Measurements from ENCODE around the gene DPYSL5.

The DPYSL5 gene

GRCh38 chr2:26933431-26934334 is 85.8 kb downstream of the DPYSL5 start:
- peak; percentile 32 to 36 for DNase-seq

- no peak for DNase-seq
These were observed 86.4 kb downstream of the DPYSL5 start for GRCh38 chr2:26934335-26934724.

GRCh38 chr2:26934985-26935384 is 87.1 kb downstream of the DPYSL5 start:
- no peak for DNase-seq

- DNase-seq: no peak
These were observed 88.9 kb downstream of the DPYSL5 start for GRCh38 chr2:26936855-26937254.

GRCh38 chr2:26938399-26939118 is 90.6 kb downstream of the DPYSL5 start:
- no peak for DNase-seq

- DNase-seq: no peak
These were observed 92.1 kb downstream of the DPYSL5 start for GRCh38 chr2:26940001-26940400.

- DNase-seq: no peak
These were observed 93.6 kb downstream of the DPYSL5 start for GRCh38 chr2:26941486-26941885.

- peak; percentile 38 to 70 for DNase-seq
These were observed 94.8 kb downstream of the DPYSL5 start for GRCh38 chr2:26942543-26943295.

GRCh38 chr2:26945991-26946750 is 98.2 kb downstream of the DPYSL5 start:
- DNase-seq: peak in 1 of 2 donors; percentile 18

GRCh38 chr2:26946841-26947784 is 99.2 kb downstream of the DPYSL5 start:
- DNase-seq: peak in 1 of 2 donors; percentile 10

- no peak for DNase-seq
These were observed 100.9 kb downstream of the DPYSL5 start for GRCh38 chr2:26948800-26949199.

- no peak for DNase-seq
These were observed 102.3 kb downstream of the DPYSL5 start for GRCh38 chr2:26950246-26950645.

GRCh38 chr2:26951236-26951635 is 103.3 kb downstream of the DPYSL5 start:
- no peak for DNase-seq

- no peak for DNase-seq
These were observed 104.4 kb downstream of the DPYSL5 start for GRCh38 chr2:26952374-26952773.

- DNase-seq: no peak
These were observed 106.2 kb downstream of the DPYSL5 start for GRCh38 chr2:26954135-26954534.

GRCh38 chr2:26957041-26957440 is 109.1 kb downstream of the DPYSL5 start:
- DNase-seq: no peak

GRCh38 chr2:26957534-26957933 is 109.6 kb downstream of the DPYSL5 start:
- no peak for DNase-seq

- DNase-seq: no peak
These were observed 111.4 kb downstream of the DPYSL5 start for GRCh38 chr2:26959331-26959730.

GRCh38 chr2:26964446-26965130 is 116.7 kb downstream of the DPYSL5 start:
- DNase-seq: no peak

- DNase-seq: no peak
These were observed 120.1 kb downstream of the DPYSL5 start for GRCh38 chr2:26968001-26968400.
